ENCODE data around the gene STK11IP. TPM values are rescaled to one million over a fixed set of nuclear protein-coding genes. Genes with fewer than 3 reads are reported as not detected.
A peak's percentile ranks its signal among the peaks of the same experiment; 100 is the strongest.

The STK11IP gene
- total and polyA plus RNA-seq, 2 of the 13 experiments (the other 11 are each of a cell fraction or from before 2014, with no cell fraction given): 12.8 to 24.0 TPM

GRCh38 chr2:219619235-219619634 is 21.6 kb downstream of the STK11IP start:
- in situ Hi-C loops (cut with HindIII; ENCODE audit: extremely low pct_ligation_motif_present, low pct_unique_long_range_greater_than_20kb): no loop called here
- no peak overlapping the region for H3K4me3 ChIP-seq (replicated peaks in 1 of 3; ENCODE audit: insufficient read depth in 1 of 3, low read depth in 2 of 3, low read length in 3 of 3)
- DNase-seq (ENCODE audit: low spot score): no peak
- H2AFZ ChIP-seq (ENCODE audit: low read length): no peak overlapping the region
- ATAC-seq: 0 out of 3 replicates have a peak, but pooled peaks have one; percentile 18
- H3K4me2 ChIP-seq (ENCODE audit: low read depth, low read length): no peak overlapping the region
- H3K79me2 ChIP-seq (ENCODE audit: insufficient read depth, low read length): no peaks in the 10 kb centered on the region
- H4K20me1 ChIP-seq (ENCODE audit: insufficient read depth, low read length): no peaks in the 10 kb centered on the region
- no TSS peak for BruUV-seq (replicated peaks)
- no peaks in the 10 kb centered on the region for H3K9me3 ChIP-seq (ENCODE audit: low read length)
- ChIA-PET POLR2A (no interaction called here), CTCF (ENCODE audit: low intra/inter-chr PET ratio, low total read pairs) (interaction anchor here (0.8 to 2.8 kb wide), 2 partner anchors 24 to 77 kb away, joined by 4 to 12 read pairs; no protein-coding TSS in a partner anchor)
- FAIRE-seq: no peak
- H3K27ac ChIP-seq (ENCODE audit: extremely low read length, insufficient read depth, low read length): no peak overlapping the region
- peaks cover 10% of the 10 kb centered on the region for H3K4me1 ChIP-seq (ENCODE audit: insufficient read depth, low read length)
- WGBS (ENCODE audit: low lambda C conversion rate): 43% methylated on average over 4 of the region's 4 CpGs
- peaks cover 2 to 29% of the 10 kb centered on the region in 2 experiments; a peak in 4 of 5 replicates for H3K27me3 ChIP-seq (ENCODE audit: control insufficient read depth in 1 of 2, insufficient read depth in 2 of 2, low read length in 2 of 2)
- H3K9ac ChIP-seq (ENCODE audit: insufficient read depth, low read depth, low read length): no peak overlapping the region
- intact Hi-C loops (cut with micrococcal nuclease; ENCODE audit: unreplicated experiment): loop anchor here (1.0 kb wide), 1 partner anchor 23 kb away; no protein-coding TSS in a partner anchor
- peaks cover 0 to 9% of the 10 kb centered on the region in 2 experiments; a peak in 1 of 5 replicates for H3K36me3 ChIP-seq (replicated peaks in 1 of 2; ENCODE audit: control insufficient read depth in 1 of 2, insufficient read depth in 2 of 2, low read length in 2 of 2)
- TF ChIP-seq MXD1 (CRISPR knock-in tag; IDR thresholded peaks at IDR 0.05) (no peak), ZNF781 (CRISPR knock-in tag; IDR thresholded peaks at IDR 0.05; ENCODE audit: borderline replicate concordance, not compliant biosample characterization) (no peak), STAG1 (CRISPR knock-in tag; IDR thresholded peaks at IDR 0.05) (peak; percentile 57), MYPOP (CRISPR knock-in tag; IDR thresholded peaks at IDR 0.05) (no peak), ZNF30 (CRISPR knock-in tag; IDR thresholded peaks at IDR 0.05) (no peak), ZSCAN9 (CRISPR knock-in tag; IDR thresholded peaks at IDR 0.05; ENCODE audit: borderline replicate concordance) (no peak), SP2 (CRISPR knock-in tag; IDR thresholded peaks at IDR 0.05) (no peak), POLR2A (IDR thresholded peaks at IDR 0.05; ENCODE audit: insufficient read depth in 1 of 2, low read depth in 2 of 2, low read length in 2 of 2) (no peak), ZFP82 (CRISPR knock-in tag; IDR thresholded peaks at IDR 0.05; ENCODE audit: borderline replicate concordance) (no peak), ZHX2 (IDR thresholded peaks at IDR 0.05; ENCODE audit: low read depth) (no peak), ZHX2 (CRISPR knock-in tag; IDR thresholded peaks at IDR 0.05; ENCODE audit: borderline replicate concordance) (no peak), ZNF362 (CRISPR knock-in tag; IDR thresholded peaks at IDR 0.05; ENCODE audit: borderline replicate concordance) (no peak), SRSF9 (IDR thresholded peaks at IDR 0.05; ENCODE audit: borderline replicate concordance, insufficient read depth, low read depth, low read length, poor library complexity, severe bottlenecking) (no peak), ETV5 (CRISPR knock-in tag; IDR thresholded peaks at IDR 0.05; ENCODE audit: borderline replicate concordance) (no peak)
- TF ChIP-seq, protein P1, sequence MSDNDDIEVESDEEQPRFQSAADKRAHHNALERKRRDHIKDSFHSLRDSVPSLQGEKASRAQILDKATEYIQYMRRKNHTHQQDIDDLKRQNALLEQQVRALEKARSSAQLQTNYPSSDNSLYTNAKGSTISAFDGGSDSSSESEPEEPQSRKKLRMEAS (IDR thresholded peaks at IDR 0.05): no peak

Measured in HepG2 (cell line).